Peyer's patch (tissue), 4 donors: ENCODE data around the gene VPREB1. TPM values are rescaled to one million over a fixed set of nuclear protein-coding genes. Genes with fewer than 3 reads are reported as not detected.
A peak's percentile ranks its signal among the peaks of the same experiment; 100 is the strongest.

Source experiments
- DNase-seq, 3 donors: peaks; one replicate each; pipeline ENCODE4 v3.0.0-alpha.2; 2017 to 2019
- H3K27ac ChIP-seq, 4 donors: fragments of 200-600 bp; sonication (generic); one replicate each; pipeline ENCODE4 v1.5.1; 2016 to 2019
- H3K27me3 ChIP-seq, 2 donors: fragments of 200-600 bp; sonication (generic); one replicate each; pipeline ENCODE4 v1.5.1; 2019
- H3K36me3 ChIP-seq, 3 donors: fragments of 200-600 bp; sonication (generic); one replicate each; pipeline ENCODE4 v1.5.1; 2016 to 2019
- H3K4me1 ChIP-seq, 4 donors: fragments of 200-600 bp; sonication (generic); one replicate each; pipeline ENCODE4 v1.5.1; 2016 to 2019
- H3K4me3 ChIP-seq, 4 donors: fragments of 200-600 bp; sonication (generic); 1 replicate in 3 of 4; 2 replicates in 1 of 4; pipeline ENCODE4 v1.5.1; 2016 to 2019; ENCODE audit warnings: mild to moderate bottlenecking in 1 of 4
- H3K9me3 ChIP-seq, 4 donors: fragments of 200-600 bp; sonication (generic); one replicate each; pipeline ENCODE4 v1.5.1; 2016 to 2019; ENCODE audit warnings: mild to moderate bottlenecking in 1 of 4
- CTCF ChIP-seq, 6 experiments: fragments of 450-650 bp in 4 of 6; fragments of 200-600 bp in 2 of 6; sonication (generic) in 1 of 6; IDR thresholded peaks; one replicate each; pipeline ENCODE4 v1.5.1; 2017 to 2019; ENCODE audit warnings: antibody characterized with exemption in 6 of 6, mild to moderate bottlenecking in 3 of 6, moderate library complexity in 1 of 6
- POLR2A ChIP-seq, 2 donors: fragments of 450-650 bp; IDR thresholded peaks; one replicate each; pipeline ENCODE4 v1.5.1; 2017; ENCODE audit warnings: antibody characterized with exemption in 2 of 2, mild to moderate bottlenecking in 2 of 2, moderate library complexity in 2 of 2
- total RNA-seq, 4 donors: library from RNA; depleted of rRNA; stranded (reverse); fragments of >200 nt; gene quantifications; one replicate each; pipeline ENCODE4 v1.1.0, GENCODE V29; 2016

The VPREB1 gene
- not detected for total RNA-seq

- H3K36me3 ChIP-seq: no peaks in the 10 kb centered on the region
- H3K27me3 ChIP-seq: no peaks in the 10 kb centered on the region
- H3K4me1 ChIP-seq: peaks cover 0 to 8% (median 2%) of the 10 kb centered on the region in 4 donors
- DNase-seq: peak in 1 of 3 donors; percentile 48
- no peak within 1 kb of the TSS for H3K4me3 ChIP-seq
- H3K9me3 ChIP-seq: no peaks in the 10 kb centered on the region
- TF ChIP-seq CTCF (IDR thresholded peaks at IDR 0.05) (no peak), POLR2A (IDR thresholded peaks at IDR 0.05) (no peak)
- peak within 1 kb of the TSS in 1 of 4 donors; percentile 10 for H3K27ac ChIP-seq
These were observed at the start of gene VPREB1 for GRCh38 chr22:22244316-22245250. VPREB1 (plus strand) TSS chr22:22244786; CDS start chr22:22244814, 28 bp downstream.

- H3K4me1 ChIP-seq: no peaks in the 10 kb centered on the region
- no peaks in the 10 kb centered on the region for H3K36me3 ChIP-seq
- H3K27ac ChIP-seq: peak overlapping the region in 1 of 4 donors; percentile 77
- DNase-seq: no peak
- H3K27me3 ChIP-seq: no peaks in the 10 kb centered on the region
- no peaks in the 10 kb centered on the region for H3K9me3 ChIP-seq
- H3K4me3 ChIP-seq: no peak overlapping the region
- TF ChIP-seq POLR2A (IDR thresholded peaks at IDR 0.05) (no peak), CTCF (IDR thresholded peaks at IDR 0.05) (no peak)
These were observed 49.7 kb upstream of the VPREB1 start for GRCh38 chr22:22194931-22195264.

- Histone ChIP-seq H3K27me3 (no peaks in the 10 kb centered on the region), H3K9me3 (no peaks in the 10 kb centered on the region), H3K27ac (peak overlapping the region in 2 of 4 donors; percentile 11 to 77), H3K4me1 (no peaks in the 10 kb centered on the region), H3K36me3 (no peaks in the 10 kb centered on the region), H3K4me3 (peak overlapping the region in 1 of 4 donors; percentile 13)
- DNase-seq: peak; percentile 83 to 94 (median 91)
- TF ChIP-seq POLR2A (IDR thresholded peaks at IDR 0.05): no peak
- TF ChIP-seq CTCF (IDR thresholded peaks at IDR 0.05): peak; percentile 69 to 90 (median 79)
These were observed 49.1 kb upstream of the VPREB1 start for GRCh38 chr22:22195265-22196017.

- Histone ChIP-seq H3K36me3 (no peaks in the 10 kb centered on the region), H3K4me3 (peak overlapping the region in 1 of 4 donors; percentile 13), H3K27me3 (no peaks in the 10 kb centered on the region), H3K27ac (peak overlapping the region in 2 of 4 donors; percentile 11 to 77), H3K4me1 (no peaks in the 10 kb centered on the region), H3K9me3 (no peaks in the 10 kb centered on the region)
- TF ChIP-seq CTCF (IDR thresholded peaks at IDR 0.05) (no peak), POLR2A (IDR thresholded peaks at IDR 0.05) (no peak)
- peak in 2 of 3 donors; percentile 64 to 65 for DNase-seq
These were observed 48.5 kb upstream of the VPREB1 start for GRCh38 chr22:22196018-22196533.

- Histone ChIP-seq H3K4me3 (no peak overlapping the region), H3K4me1 (peaks cover 0 to 5% (median 0%) of the 10 kb centered on the region in 4 donors), H3K9me3 (no peaks in the 10 kb centered on the region), H3K36me3 (no peaks in the 10 kb centered on the region), H3K27ac (no peak overlapping the region), H3K27me3 (no peaks in the 10 kb centered on the region)
- no peak for TF ChIP-seq CTCF (IDR thresholded peaks at IDR 0.05)
- TF ChIP-seq POLR2A (IDR thresholded peaks at IDR 0.05): no peak
- no peak for DNase-seq
These were observed 47.6 kb upstream of the VPREB1 start for GRCh38 chr22:22196833-22197477.
